ENCODE results near the gene INTS15.

Gene INTS15

DNA sequence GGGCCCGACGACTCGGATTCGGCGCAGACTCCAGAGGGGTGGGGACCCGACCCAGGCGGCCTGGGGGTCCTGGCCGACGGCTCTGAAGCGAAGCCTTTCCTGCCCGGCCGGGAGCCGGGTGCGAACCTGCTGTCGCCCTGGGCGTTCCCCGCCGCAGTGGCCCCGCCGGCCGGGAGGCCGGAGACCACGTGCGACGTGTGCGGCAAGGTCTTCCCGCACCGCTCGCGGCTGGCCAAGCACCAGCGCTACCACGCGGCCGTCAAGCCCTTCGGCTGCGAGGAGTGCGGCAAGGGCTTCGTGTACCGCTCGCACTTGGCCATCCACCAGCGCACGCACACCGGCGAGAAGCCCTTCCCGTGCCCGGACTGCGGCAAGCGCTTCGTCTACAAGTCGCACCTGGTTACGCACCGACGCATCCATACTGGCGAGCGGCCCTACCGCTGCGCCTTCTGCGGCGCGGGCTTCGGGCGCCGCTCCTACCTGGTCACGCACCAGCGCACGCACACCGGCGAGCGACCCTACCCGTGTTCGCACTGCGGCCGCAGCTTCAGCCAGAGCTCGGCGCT is 62.7 kb downstream of the INTS15 start:
- H3K27ac ChIP-seq: no peak overlapping the region
- no peak for TF ChIP-seq ZFX (IDR thresholded peaks at IDR 0.05; ENCODE audit: borderline replicate concordance)
- TF ChIP-seq, protein P1, sequence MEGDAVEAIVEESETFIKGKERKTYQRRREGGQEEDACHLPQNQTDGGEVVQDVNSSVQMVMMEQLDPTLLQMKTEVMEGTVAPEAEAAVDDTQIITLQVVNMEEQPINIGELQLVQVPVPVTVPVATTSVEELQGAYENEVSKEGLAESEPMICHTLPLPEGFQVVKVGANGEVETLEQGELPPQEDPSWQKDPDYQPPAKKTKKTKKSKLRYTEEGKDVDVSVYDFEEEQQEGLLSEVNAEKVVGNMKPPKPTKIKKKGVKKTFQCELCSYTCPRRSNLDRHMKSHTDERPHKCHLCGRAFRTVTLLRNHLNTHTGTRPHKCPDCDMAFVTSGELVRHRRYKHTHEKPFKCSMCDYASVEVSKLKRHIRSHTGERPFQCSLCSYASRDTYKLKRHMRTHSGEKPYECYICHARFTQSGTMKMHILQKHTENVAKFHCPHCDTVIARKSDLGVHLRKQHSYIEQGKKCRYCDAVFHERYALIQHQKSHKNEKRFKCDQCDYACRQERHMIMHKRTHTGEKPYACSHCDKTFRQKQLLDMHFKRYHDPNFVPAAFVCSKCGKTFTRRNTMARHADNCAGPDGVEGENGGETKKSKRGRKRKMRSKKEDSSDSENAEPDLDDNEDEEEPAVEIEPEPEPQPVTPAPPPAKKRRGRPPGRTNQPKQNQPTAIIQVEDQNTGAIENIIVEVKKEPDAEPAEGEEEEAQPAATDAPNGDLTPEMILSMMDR (IDR thresholded peaks at IDR 0.05): no peak

DNA sequence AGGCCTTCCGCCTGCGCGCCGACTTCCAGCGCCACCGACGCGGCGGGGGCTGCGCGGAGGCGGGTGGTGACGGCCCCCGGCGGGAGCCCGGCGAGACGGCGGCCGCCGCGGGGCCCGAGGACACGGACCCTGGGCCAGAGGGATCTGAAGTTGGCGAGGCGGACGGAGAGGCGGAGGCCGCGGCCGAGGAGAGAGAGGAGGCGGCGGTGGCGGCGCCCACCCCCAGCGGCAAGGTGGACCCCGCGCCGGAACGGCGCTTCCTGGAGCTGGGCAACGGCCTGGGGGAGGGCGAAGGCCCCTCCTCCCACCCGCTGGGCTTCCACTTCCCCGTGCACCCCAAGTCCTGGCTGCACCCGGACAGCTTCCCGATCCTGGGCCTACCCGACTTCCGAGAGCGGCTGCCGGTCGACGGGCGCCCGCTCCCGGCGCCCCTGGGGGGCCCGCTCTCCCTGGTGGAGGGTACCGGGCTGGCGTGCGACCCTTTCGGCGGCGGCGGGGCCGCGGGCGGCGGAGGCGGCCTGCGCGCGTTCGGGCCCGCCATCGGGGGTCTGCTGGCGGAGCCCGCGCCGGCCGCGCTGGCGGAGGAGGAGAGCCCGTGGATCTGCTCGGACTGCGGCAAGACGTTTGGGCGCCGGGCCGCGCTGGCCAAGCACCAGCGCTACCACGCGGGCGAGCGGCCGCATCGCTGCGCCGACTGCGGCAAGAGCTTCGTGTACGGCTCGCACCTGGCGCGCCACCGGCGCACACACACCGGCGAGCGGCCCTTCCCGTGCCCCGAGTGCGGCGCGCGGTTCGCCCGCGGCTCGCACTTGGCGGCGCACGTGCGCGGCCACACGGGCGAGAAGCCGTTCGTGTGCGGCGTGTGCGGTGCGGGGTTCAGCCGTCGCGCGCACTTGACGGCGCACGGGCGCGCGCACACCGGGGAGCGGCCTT is 63.5 kb downstream of the INTS15 start:
- no peak overlapping the region for H3K27ac ChIP-seq
- no peak for TF ChIP-seq ZFX (IDR thresholded peaks at IDR 0.05; ENCODE audit: borderline replicate concordance)
- TF ChIP-seq, protein P1 (IDR thresholded peaks at IDR 0.05): no peak

DNA sequence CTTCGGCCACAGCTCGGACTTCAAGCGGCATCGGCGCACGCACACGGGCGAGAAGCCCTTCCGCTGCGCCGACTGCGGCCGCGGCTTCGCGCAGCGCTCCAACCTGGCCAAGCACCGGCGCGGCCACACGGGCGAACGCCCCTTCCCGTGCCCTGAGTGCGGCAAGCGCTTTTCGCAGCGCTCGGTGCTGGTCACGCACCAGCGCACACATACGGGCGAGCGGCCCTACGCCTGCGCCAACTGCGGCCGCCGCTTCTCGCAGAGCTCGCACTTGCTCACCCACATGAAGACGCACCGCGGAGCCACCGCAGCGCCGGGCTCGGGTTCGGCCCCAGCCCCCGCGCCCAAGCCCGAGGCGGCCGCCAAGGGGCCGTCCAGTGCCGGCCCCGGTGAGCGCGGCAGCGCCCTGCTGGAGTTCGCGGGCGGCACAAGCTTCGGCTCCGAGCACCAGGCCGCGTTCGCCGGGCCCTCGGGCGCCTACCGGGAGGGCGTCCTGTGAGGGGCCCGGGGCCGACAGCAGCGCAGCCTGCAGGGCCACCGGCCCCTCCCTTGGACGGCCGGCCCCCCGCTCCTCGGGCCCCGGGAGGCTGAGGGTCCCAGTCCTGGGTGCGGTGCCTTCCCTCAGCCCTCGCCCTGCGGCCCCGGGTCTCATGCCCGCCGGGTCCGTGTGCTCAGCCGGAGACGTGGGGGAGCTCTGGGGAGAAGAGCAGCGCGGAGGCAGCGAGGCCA is 64.5 kb downstream of the INTS15 start:
- TF ChIP-seq ZFX (IDR thresholded peaks at IDR 0.05; ENCODE audit: borderline replicate concordance): no peak
- TF ChIP-seq, protein P1 (IDR thresholded peaks at IDR 0.05): no peak
- H3K27ac ChIP-seq: no peak overlapping the region

DNA sequence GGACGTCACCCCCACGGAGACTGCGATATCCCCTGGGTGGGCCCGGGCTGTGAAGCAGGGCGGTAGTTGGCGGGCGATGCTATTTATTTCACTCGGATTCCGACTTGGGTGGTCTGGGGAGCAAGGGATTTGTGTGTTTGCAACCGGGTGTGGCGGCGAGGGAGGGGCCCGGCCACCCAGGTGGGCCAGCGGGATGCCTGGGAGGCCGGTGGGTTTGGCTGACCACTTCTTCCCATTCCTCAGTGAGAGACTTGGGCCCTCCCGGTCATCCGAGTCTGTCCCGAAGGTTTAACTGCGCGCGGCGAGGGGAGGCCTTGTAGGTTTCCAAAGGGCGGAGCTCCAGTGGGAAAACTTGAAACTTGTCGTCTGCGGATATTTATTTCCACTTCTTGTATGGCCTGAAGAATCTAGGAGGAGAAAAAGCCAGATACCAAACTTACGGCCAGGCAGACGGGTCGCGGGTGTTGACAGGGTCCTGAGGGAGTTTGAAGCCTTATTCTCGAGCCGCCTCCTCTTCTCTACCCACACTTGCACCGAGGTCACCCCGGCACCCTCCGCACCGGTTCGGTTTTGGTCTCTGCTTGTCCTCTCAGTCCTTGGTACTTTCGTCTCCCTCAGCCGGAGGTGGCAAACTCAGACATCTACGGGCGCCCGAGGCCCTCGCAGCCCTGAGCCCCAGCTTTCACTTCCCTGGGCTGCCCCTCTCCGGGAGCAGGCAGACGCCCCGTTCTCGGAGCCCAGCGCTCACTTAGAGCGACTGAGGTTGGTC is 65.2 kb downstream of the INTS15 start:
- H3K27ac ChIP-seq: no peak overlapping the region
- no peak for TF ChIP-seq ZFX (IDR thresholded peaks at IDR 0.05; ENCODE audit: borderline replicate concordance)
- TF ChIP-seq, protein P1 (IDR thresholded peaks at IDR 0.05): no peak

DNA sequence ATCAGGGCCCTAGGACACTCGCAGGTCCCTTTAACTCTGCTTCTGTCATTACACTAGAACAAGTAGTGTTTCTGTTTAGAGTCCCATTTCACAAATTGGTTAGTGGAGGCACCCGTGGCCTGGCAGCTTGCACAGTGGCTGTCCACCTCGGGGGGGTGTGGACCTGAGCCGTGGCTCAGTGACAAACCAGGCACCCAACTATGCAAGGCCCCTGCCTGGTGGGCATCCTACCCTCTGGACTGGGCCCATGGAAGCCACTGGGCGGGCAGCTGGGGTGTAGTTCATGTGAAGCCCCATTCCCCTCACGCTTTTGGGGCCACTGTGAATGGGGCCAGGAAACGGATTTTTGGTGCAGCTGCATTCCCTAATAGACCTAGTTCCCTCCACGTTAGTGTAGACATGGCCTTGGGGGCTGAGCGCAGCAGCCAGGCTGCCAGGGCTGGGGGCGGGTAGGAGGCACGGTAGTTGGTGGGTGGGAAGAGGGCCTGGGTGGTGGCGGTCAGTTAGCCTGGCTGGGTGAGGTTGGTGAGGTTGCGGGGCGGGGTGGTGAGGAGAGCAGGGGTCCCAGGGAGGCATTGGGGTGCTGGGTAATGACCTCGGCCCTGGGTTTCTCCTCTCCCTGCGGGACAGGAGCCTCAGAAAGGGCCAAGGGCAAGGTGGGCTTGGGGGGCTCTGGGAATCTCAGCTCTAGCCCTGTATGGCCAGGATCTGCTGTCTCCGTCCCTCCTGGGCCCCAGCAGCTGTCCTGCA is 66.0 kb downstream of the INTS15 start:
- TF ChIP-seq, protein P1 (IDR thresholded peaks at IDR 0.05): no peak
- TF ChIP-seq ZFX (IDR thresholded peaks at IDR 0.05; ENCODE audit: borderline replicate concordance): no peak
- H3K27ac ChIP-seq: no peak overlapping the region

DNA sequence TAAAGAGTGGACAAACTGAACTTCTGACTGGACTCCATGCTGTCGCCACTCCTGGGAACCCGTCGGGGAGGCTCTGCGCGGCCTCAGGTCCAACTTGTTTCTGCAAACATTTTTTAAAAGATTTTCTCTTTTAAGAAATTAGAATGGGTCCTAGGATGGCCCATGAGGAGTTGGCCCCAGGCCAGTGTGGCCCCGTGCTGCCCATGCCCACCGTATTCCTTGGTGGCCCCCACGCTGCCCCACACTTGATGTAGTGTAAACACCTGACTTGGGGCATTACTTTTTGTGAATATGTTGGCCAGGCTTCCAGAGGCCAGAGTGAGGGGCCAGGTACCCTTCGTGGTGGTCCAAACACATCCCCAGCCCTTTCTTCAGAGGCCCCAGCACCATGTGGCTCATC is 66.6 kb downstream of the INTS15 start:
- H3K27ac ChIP-seq: no peak overlapping the region
- TF ChIP-seq ZFX (IDR thresholded peaks at IDR 0.05; ENCODE audit: borderline replicate concordance): no peak
- TF ChIP-seq, protein P1 (IDR thresholded peaks at IDR 0.05): no peak

Measured in 22Rv1 (cell line).